A549 (cell line): ENCODE results near the gene PLCD1. TPM values are rescaled to one million over a fixed set of nuclear protein-coding genes. Genes with fewer than 3 reads are reported as not detected.

Experiments
- ATAC-seq, 2 experiments: fragments of 200-7000 bp in 1 of 2; fragments of >200 bp in 1 of 2; cut with Nextera tagmentation in 1 of 2; cut with Tn5 transposase in 1 of 2; 3 replicates each; pipeline versions ENCODE4 v1.8.0 to v1.9.1; 2018 to 2020; ENCODE audit warnings: mild to moderate bottlenecking in 1 of 2, moderate library complexity in 1 of 2
- CTCF ChIA-PET: fragments of 300-600 bp; sonication (Branson Sonifier 250); formaldehyde crosslinking; extraction: SDS; loops from one replicate; lab custom pipeline; 2021; ENCODE audit warnings: antibody characterized with exemption, inconsistent platforms; lab: Yijun Ruan, JAX
- POLR2A ChIA-PET: fragments of 350-600 bp; formaldehyde crosslinking; extraction: SDS; loops from one replicate; lab custom pipeline; 2021; ENCODE audit warnings: antibody characterized with exemption, inconsistent platforms; lab: Yijun Ruan, JAX
- DNase-seq, 2 experiments: peaks; one replicate each; pipeline versions ENCODE4 v3.0.0 to v3.0.0-alpha.2; 2011 to 2016; ENCODE audit warnings: low read depth in 1 of 2, low spot score in 1 of 2
- FAIRE-seq: peaks from 2 replicates; lab custom pipeline; 2011; peaks lifted over from hg19 to GRCh38; lab: Jason Lieb, UNC
- H3K27ac ChIP-seq, 2 experiments: fragments of >200 bp; sonication (Bioruptor Twin); formaldehyde crosslinking; 3 replicates each; pipeline ENCODE4 v1.5.1; 2016 to 2017
- H3K4me1 ChIP-seq: fragments of >200 bp; sonication (Bioruptor Twin); formaldehyde crosslinking; 3 replicates; pipeline ENCODE4 v1.6.1; 2016
- H3K4me2 ChIP-seq: fragments of >200 bp; sonication (Bioruptor Twin); formaldehyde crosslinking; 3 replicates; pipeline ENCODE4 v1.6.1; 2016
- H3K4me3 ChIP-seq: fragments of >200 bp; sonication (Bioruptor Twin); formaldehyde crosslinking; 3 replicates; pipeline ENCODE4 v1.5.1; 2016
- H3K9me3 ChIP-seq: fragments of >200 bp; sonication (Bioruptor Twin); formaldehyde crosslinking; 3 replicates; pipeline ENCODE4 v1.6.1; 2016
- BHLHE40 ChIP-seq: IDR thresholded peaks from 2 replicates; pipeline ENCODE4 v1.6.1; 2012; ENCODE audit warnings: low read depth, low read length, inconsistent platforms
- CBX2 ChIP-seq: fragments of 200-600 bp; sonication (generic); IDR thresholded peaks from 2 replicates; pipeline ENCODE4 v1.6.1; 2016; ENCODE audit warnings: low read depth, mild to moderate bottlenecking, borderline replicate concordance
- CTCF ChIP-seq: fragments of >200 bp; sonication (Bioruptor Twin); formaldehyde crosslinking; IDR thresholded peaks from 3 replicates; pipeline ENCODE4 v1.5.1; 2016
- EHMT2 ChIP-seq: fragments of 200-600 bp; sonication (generic); IDR thresholded peaks from 2 replicates; pipeline ENCODE4 v1.6.1; 2016; ENCODE audit warnings: antibody characterized with exemption, low read depth, mild to moderate bottlenecking, moderate library complexity
- FOSL2 ChIP-seq, 2 experiments: fragments of 450-650 bp in 1 of 2; fragments of >200 bp in 1 of 2; sonication (Bioruptor Twin) in 1 of 2; formaldehyde crosslinking; IDR thresholded peaks; 2 replicates each; pipeline versions ENCODE4 v1.5.0 to v1.6.1; 2016 to 2020; ENCODE audit warnings: mild to moderate bottlenecking in 1 of 2, moderate library complexity in 1 of 2
- GATA3 ChIP-seq: IDR thresholded peaks from 2 replicates; pipeline ENCODE4 v1.6.1; 2012; ENCODE audit warnings: borderline replicate concordance
- HDAC2 ChIP-seq: fragments of 200-600 bp; sonication (generic); IDR thresholded peaks from 2 replicates; pipeline ENCODE4 v1.6.1; 2016
- HES2 ChIP-seq: fragments of >200 bp; sonication (Bioruptor Twin); formaldehyde crosslinking; IDR thresholded peaks from 2 replicates; pipeline ENCODE4 v1.6.1; 2016
- HEYL ChIP-seq: fragments of 250-450 bp; sonication (Bioruptor Pico); IDR thresholded peaks from 2 replicates; pipeline ENCODE4 v1.8.0; 2021; ENCODE audit warnings: mild to moderate bottlenecking, moderate library complexity
- HOXA7 ChIP-seq: fragments of 250-450 bp; sonication (Bioruptor Pico); IDR thresholded peaks from 2 replicates; pipeline ENCODE4 v1.5.0; 2020; ENCODE audit warnings: mild to moderate bottlenecking, moderate library complexity
- HOXB13 ChIP-seq: fragments of 250-450 bp; sonication (Bioruptor Pico); IDR thresholded peaks from 2 replicates; pipeline ENCODE4 v1.5.0; 2020; ENCODE audit warnings: low read depth, mild to moderate bottlenecking, moderate library complexity
- HOXB5 ChIP-seq: fragments of 250-450 bp; sonication (Bioruptor Pico); IDR thresholded peaks from 2 replicates; pipeline ENCODE4 v1.5.0; 2020; ENCODE audit warnings: mild to moderate bottlenecking, moderate library complexity
- JUNB ChIP-seq: fragments of >200 bp; sonication (Bioruptor Twin); formaldehyde crosslinking; IDR thresholded peaks from 2 replicates; pipeline ENCODE4 v1.6.1; 2016
- KDM1A ChIP-seq: fragments of 200-600 bp; sonication (generic); IDR thresholded peaks from 2 replicates; pipeline ENCODE4 v1.6.1; 2016; ENCODE audit warnings: low read depth, mild to moderate bottlenecking
- KDM5A ChIP-seq: fragments of 200-600 bp; sonication (generic); IDR thresholded peaks from 2 replicates; pipeline ENCODE4 v1.6.1; 2016; ENCODE audit warnings: antibody characterized with exemption, mild to moderate bottlenecking
- MAX ChIP-seq: IDR thresholded peaks from 2 replicates; pipeline ENCODE4 v1.6.1; 2012
- MAZ ChIP-seq: fragments of 150-350 bp; IDR thresholded peaks from 2 replicates; pipeline ENCODE4 v1.6.1; 2014; ENCODE audit warnings: antibody characterized with exemption, low read depth, low read length, borderline replicate concordance
- MYC ChIP-seq: IDR thresholded peaks from 2 replicates; pipeline ENCODE4 v1.6.1; 2012; ENCODE audit warnings: mild to moderate bottlenecking, inconsistent platforms, low read length, improper control_type of control experiment, borderline replicate concordance
- NFE2L2 ChIP-seq: fragments of 150-350 bp; conservative IDR thresholded peaks from 2 replicates; pipeline ENCODE4 v1.6.1; 2014; ENCODE audit warnings: low read length
- NPAS2 ChIP-seq: fragments of 250-450 bp; sonication (Bioruptor Pico); IDR thresholded peaks from 2 replicates; pipeline ENCODE4 v1.8.0; 2022; ENCODE audit warnings: mild to moderate bottlenecking, moderate library complexity, borderline replicate concordance
- NR3C1 ChIP-seq: fragments of >200 bp; sonication (Bioruptor Twin); formaldehyde crosslinking; IDR thresholded peaks from 3 replicates; pipeline ENCODE4 v1.6.1; 2017
- POLR2A ChIP-seq: IDR thresholded peaks from 2 replicates; pipeline ENCODE4 v1.6.1; 2012; ENCODE audit warnings: mild to moderate bottlenecking, low read length
- POLR2AphosphoS2 ChIP-seq: conservative IDR thresholded peaks from 2 replicates; pipeline ENCODE4 v1.6.1; 2012; ENCODE audit warnings: low read length, improper control_type of control experiment, inconsistent platforms
- RCOR1 ChIP-seq: fragments of 150-350 bp; IDR thresholded peaks from 2 replicates; pipeline ENCODE4 v1.6.1; 2014; ENCODE audit warnings: antibody characterized with exemption, low read length, low read depth
- RFX5 ChIP-seq: fragments of 450-650 bp; IDR thresholded peaks from 2 replicates; pipeline ENCODE4 v1.7.1; 2014; ENCODE audit warnings: antibody characterized with exemption, mild to moderate bottlenecking, moderate library complexity
- RNF2 ChIP-seq: fragments of 200-600 bp; sonication (generic); IDR thresholded peaks from 2 replicates; pipeline ENCODE4 v1.6.1; 2016; ENCODE audit warnings: low read depth, mild to moderate bottlenecking, antibody characterized with exemption, moderate library complexity, borderline replicate concordance
- SMC3 ChIP-seq: fragments of >200 bp; sonication (Bioruptor Twin); formaldehyde crosslinking; IDR thresholded peaks from 3 replicates; pipeline ENCODE4 v1.6.1; 2018; ENCODE audit warnings: inconsistent platforms
- ZC3H11A ChIP-seq: fragments of 450-650 bp; IDR thresholded peaks from 2 replicates; pipeline ENCODE4 v1.6.1; 2014; ENCODE audit warnings: antibody characterized with exemption, mild to moderate bottlenecking
- ZNF302 ChIP-seq: fragments of 250-450 bp; sonication (Bioruptor Pico); IDR thresholded peaks from 2 replicates; pipeline ENCODE4 v1.9.0; 2021; ENCODE audit warnings: inconsistent platforms, mild to moderate bottlenecking, moderate library complexity
- ZSCAN20 ChIP-seq: fragments of 250-450 bp; sonication (Bioruptor Pico); IDR thresholded peaks from 2 replicates; pipeline ENCODE4 v1.8.0; 2022; ENCODE audit warnings: mild to moderate bottlenecking, moderate library complexity
- WGBS: methylation state at CpG from one replicate; pipeline ENCODE4 v1.1.6; 2017; ENCODE audit errors: missing lambda C conversion rate; 5-methylcytosine and 5-hydroxymethylcytosine counted together
- polyA plus RNA-seq, 4 experiments: library from polyadenylated mRNA; depleted of rRNA in 3 of 4; stranded (reverse); fragments of >200 nt; fragmentation: RNase III in 1 of 4; extraction: RNeasy Plus Mini Kit Qiagen cat#74134 plus additional on column Dnase treatment in 1 of 4; gene quantifications; 2 replicates in 3 of 4; 3 replicates in 1 of 4; pipeline ENCODE4 v1.2.3, GENCODE V29; 2011 to 2017
- TF ChIP-seq, protein P1 (sequence below): IDR thresholded peaks from 2 replicates; pipeline ENCODE4 v1.6.1; 2012; ENCODE audit warnings: low read depth, borderline replicate concordance
- TF ChIP-seq, protein P2 (sequence below): fragments of 150-350 bp; IDR thresholded peaks from 2 replicates; pipeline ENCODE4 v1.6.1; 2014; ENCODE audit warnings: low read depth, mild to moderate bottlenecking, low read length

Gene PLCD1
- polyA plus RNA-seq, 2 of the 4 experiments (the other 2 are of a cell fraction) = 3.9 to 4.8 TPM

DNA sequence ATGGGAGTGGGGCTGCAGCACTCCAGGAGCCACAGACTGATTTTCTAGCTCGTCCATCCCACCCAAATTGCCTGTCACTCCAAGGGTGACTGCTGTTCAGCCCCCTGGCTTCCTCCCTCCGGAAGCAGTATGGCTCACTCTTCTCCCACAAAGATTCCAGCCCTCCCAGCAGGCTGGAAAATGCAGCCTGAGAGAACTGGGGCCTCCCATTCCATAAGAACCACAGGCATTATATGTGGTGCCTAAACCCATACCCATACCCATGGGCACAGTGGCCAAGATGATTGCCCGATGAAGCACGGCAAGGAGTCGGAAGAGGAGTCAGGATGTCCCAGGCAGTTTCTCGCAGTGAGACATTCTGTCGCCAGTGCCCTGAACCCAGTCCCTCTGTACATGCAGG lies 44.8 kb downstream of the PLCD1 start:
- no peak overlapping the region for H3K4me3 ChIP-seq
- POLR2A ChIA-PET = no interaction called here

GRCh38 chr3:37984051-37984450 lies 45.4 kb downstream of the PLCD1 start:
- CTCF ChIA-PET = interaction anchor here (0.8 to 4.5 kb wide), 6 partner anchors 10 to 314 kb away, joined by 3 to 34 read pairs (median 4); no protein-coding TSS in a partner anchor
- H3K9me3 ChIP-seq = no peaks in the 10 kb centered on the region
- ATAC-seq (no peak), FAIRE-seq (no peak), DNase-seq (no peak)
- POLR2A ChIA-PET = no interaction called here
- H3K4me2 ChIP-seq = no peak overlapping the region
- 80% methylated on average over 7 of the region's 7 CpGs for WGBS
- TF ChIP-seq BHLHE40 (no peak), HDAC2 (no peak), ZC3H11A (no peak), MAZ (no peak), JUNB (no peak), HOXB13 (CRISPR knock-in tag) (no peak), HEYL (CRISPR knock-in tag) (no peak), FOSL2 (IDR thresholded peaks at IDR 0.05) (no peak), FOSL2 (CRISPR knock-in tag; IDR thresholded peaks at IDR 0.05) (no peak), KDM1A (no peak), GATA3 (no peak), SMC3 (no peak), ZNF302 (CRISPR knock-in tag) (no peak), RFX5 (no peak), MYC (no peak), NPAS2 (no peak)
- TF ChIP-seq, protein P1, sequence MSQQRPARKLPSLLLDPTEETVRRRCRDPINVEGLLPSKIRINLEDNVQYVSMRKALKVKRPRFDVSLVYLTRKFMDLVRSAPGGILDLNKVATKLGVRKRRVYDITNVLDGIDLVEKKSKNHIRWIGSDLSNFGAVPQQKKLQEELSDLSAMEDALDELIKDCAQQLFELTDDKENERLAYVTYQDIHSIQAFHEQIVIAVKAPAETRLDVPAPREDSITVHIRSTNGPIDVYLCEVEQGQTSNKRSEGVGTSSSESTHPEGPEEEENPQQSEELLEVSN = no peak
- TF ChIP-seq, protein P2, sequence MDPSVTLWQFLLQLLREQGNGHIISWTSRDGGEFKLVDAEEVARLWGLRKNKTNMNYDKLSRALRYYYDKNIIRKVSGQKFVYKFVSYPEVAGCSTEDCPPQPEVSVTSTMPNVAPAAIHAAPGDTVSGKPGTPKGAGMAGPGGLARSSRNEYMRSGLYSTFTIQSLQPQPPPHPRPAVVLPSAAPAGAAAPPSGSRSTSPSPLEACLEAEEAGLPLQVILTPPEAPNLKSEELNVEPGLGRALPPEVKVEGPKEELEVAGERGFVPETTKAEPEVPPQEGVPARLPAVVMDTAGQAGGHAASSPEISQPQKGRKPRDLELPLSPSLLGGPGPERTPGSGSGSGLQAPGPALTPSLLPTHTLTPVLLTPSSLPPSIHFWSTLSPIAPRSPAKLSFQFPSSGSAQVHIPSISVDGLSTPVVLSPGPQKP = no peak
- no peak overlapping the region for H3K4me3 ChIP-seq
- peaks cover 14% of the 10 kb centered on the region for H3K4me1 ChIP-seq
- no peak overlapping the region for H3K27ac ChIP-seq

More for the DNA sequence above, 44.8 kb downstream of the PLCD1 start:
- no peaks in the 10 kb centered on the region for H3K9me3 ChIP-seq
- no peak for DNase-seq
- no peak for FAIRE-seq
- no peak for TF ChIP-seq HOXB5 (CRISPR knock-in tag)
- TF ChIP-seq RNF2 = no peak
- no peak for TF ChIP-seq POLR2A
- TF ChIP-seq, protein P1 = no peak
- no peak for TF ChIP-seq RFX5
- CTCF ChIA-PET = interaction anchor here (1.4 to 4.5 kb wide), 4 partner anchors 10 to 129 kb away, joined by 3 to 34 read pairs (median 17); no protein-coding TSS in a partner anchor
- H3K27ac ChIP-seq = no peak overlapping the region
- ATAC-seq = no peak
- peaks cover 14% of the 10 kb centered on the region for H3K4me1 ChIP-seq
- H3K4me2 ChIP-seq = no peak overlapping the region
- 89% methylated on average over 7 of the region's 7 CpGs for WGBS

GRCh38 chr3:37982331-37982730 lies 47.1 kb downstream of the PLCD1 start:
- FAIRE-seq (no peak), DNase-seq (no peak), ATAC-seq (no peak)
- no peak overlapping the region for H3K4me2 ChIP-seq
- H3K4me1 ChIP-seq = peaks cover 10% of the 10 kb centered on the region
- ChIA-PET CTCF (interaction anchor here (0.9 to 4.5 kb wide), 5 partner anchors 8 to 364 kb away, joined by 3 to 34 read pairs (median 6); partner anchors contain the start of gene XYLB), POLR2A (no interaction called here)
- H3K4me3 ChIP-seq = no peak overlapping the region
- H3K9me3 ChIP-seq = no peaks in the 10 kb centered on the region
- H3K27ac ChIP-seq = no peak overlapping the region
- WGBS = 86% methylated on average over 1 of the region's 1 CpG
- TF ChIP-seq CTCF (no peak), RCOR1 (no peak), HES2 (no peak), ZSCAN20 (no peak), EHMT2 (no peak), MAX (no peak), KDM5A (no peak), NFE2L2 (no peak), ZC3H11A (no peak), FOSL2 (IDR thresholded peaks at IDR 0.05) (no peak), FOSL2 (CRISPR knock-in tag; IDR thresholded peaks at IDR 0.05) (no peak), NR3C1 (no peak), CBX2 (no peak), NPAS2 (no peak), HOXA7 (CRISPR knock-in tag) (no peak), POLR2AphosphoS2 (no peak)
- TF ChIP-seq, protein P1 = no peak
